DND-41 (cell line): ENCODE results near the gene GNG13.

Experiments used
- ATAC-seq: fragments of 200-7000 bp; cut with Tn5 transposase; 3 replicates; pipeline ENCODE4 v1.9.1; 2021; ENCODE audit warnings: low read depth; ENCODE audit not compliant: insufficient read depth
- DNase-seq: peaks from one replicate; pipeline ENCODE4 v3.0.0-alpha.2; 2020
- H2AFZ ChIP-seq: 2 replicates; pipeline ENCODE4 v1.6.0; 2012; ENCODE audit warnings: low read depth, low read length
- H3K27ac ChIP-seq: 2 replicates; pipeline ENCODE4 v1.5.1; 2012; ENCODE audit warnings: low read length, inconsistent platforms
- H3K27me3 ChIP-seq: fragments of 200-600 bp; sonication (generic); 2 replicates; pipeline ENCODE4 v1.6.0; 2012; ENCODE audit warnings: low read length, mild to moderate bottlenecking, inconsistent platforms; ENCODE audit not compliant: insufficient read depth, poor library complexity
- H3K36me3 ChIP-seq: 2 replicates; pipeline ENCODE4 v1.5.1; 2012; ENCODE audit warnings: low read length, inconsistent platforms; ENCODE audit not compliant: insufficient read depth
- H3K4me1 ChIP-seq: 2 replicates; pipeline ENCODE4 v1.5.1; 2012; ENCODE audit warnings: mild to moderate bottlenecking, low read length; ENCODE audit not compliant: insufficient read depth
- H3K4me2 ChIP-seq: 2 replicates; pipeline ENCODE4 v1.6.0; 2012; ENCODE audit warnings: mild to moderate bottlenecking, moderate library complexity, low read length, inconsistent platforms; ENCODE audit not compliant: insufficient read depth
- H3K4me3 ChIP-seq, 2 experiments: fragments of 200-600 bp in 1 of 2; shearing (Covaris generic) in 1 of 2; 2 replicates each; pipeline ENCODE4 v1.5.1; 2012 to 2016; ENCODE audit warnings: inconsistent platforms in 2 of 2, low read length in 2 of 2, mild to moderate bottlenecking in 2 of 2, low read depth in 1 of 2, moderate library complexity in 1 of 2
- H3K79me2 ChIP-seq: 2 replicates; pipeline ENCODE4 v1.6.0; 2012; ENCODE audit warnings: low read length, inconsistent platforms; ENCODE audit not compliant: insufficient read depth
- H3K9ac ChIP-seq: 2 replicates; pipeline ENCODE4 v1.6.0; 2012; ENCODE audit warnings: low read depth, mild to moderate bottlenecking, inconsistent platforms, low read length, moderate library complexity
- H3K9me3 ChIP-seq: 2 replicates; pipeline ENCODE4 v1.5.1; 2012; ENCODE audit warnings: low read length, moderate library complexity, mild to moderate bottlenecking, inconsistent platforms; ENCODE audit not compliant: insufficient read depth, severe bottlenecking
- H4K20me1 ChIP-seq: 2 replicates; pipeline ENCODE4 v1.6.0; 2012; ENCODE audit warnings: low read length; ENCODE audit not compliant: insufficient read depth
- EZH2 ChIP-seq: IDR thresholded peaks from 3 replicates; pipeline ENCODE4 v1.6.1; 2012; ENCODE audit warnings: borderline replicate concordance, low read depth, mild to moderate bottlenecking, moderate library complexity, low read length, inconsistent platforms; ENCODE audit not compliant: severe bottlenecking
- TF ChIP-seq, protein P1 (sequence below): IDR thresholded peaks from 2 replicates; pipeline ENCODE4 v1.5.1; 2012; ENCODE audit warnings: borderline replicate concordance, low read length, moderate library complexity, mild to moderate bottlenecking; ENCODE audit not compliant: poor library complexity, severe bottlenecking; ENCODE audit errors: extremely low read depth

Gene GNG13

DNA sequence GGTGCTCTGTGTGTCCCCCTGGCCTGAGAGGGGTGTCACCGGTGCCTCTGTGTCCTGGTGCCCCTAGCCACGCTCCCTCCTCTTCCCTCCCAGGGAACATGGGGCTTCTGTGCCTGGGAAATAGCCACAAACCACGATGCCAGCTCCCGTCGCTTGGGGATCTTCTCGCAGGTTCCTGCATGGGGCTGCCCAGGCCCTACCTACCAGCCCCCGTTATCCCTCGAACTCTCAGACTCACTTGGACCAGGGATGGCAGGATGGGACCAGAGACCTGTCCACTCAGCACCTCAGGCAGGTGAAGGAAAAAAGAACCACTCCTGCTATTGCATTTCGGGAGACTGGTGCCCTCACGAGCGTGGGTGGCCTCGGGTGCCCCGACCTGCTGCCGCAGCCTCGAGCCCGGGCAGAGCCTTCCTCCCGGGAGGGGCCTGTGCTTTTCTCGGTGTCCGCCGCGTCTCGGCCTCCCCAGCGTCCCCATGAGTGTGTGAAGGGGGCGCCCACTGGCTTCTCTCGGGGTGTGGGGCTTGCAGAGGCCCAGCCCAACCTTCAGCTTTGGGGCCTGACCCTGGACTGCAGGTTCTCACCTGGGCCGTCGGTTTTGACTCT, 41.0 kb upstream of the GNG13 start:
- Histone ChIP-seq H3K36me3 (no peaks in the 10 kb centered on the region), H3K4me1 (no peaks in the 10 kb centered on the region), H3K79me2 (no peaks in the 10 kb centered on the region), H3K27ac (no peak overlapping the region), H3K9me3 (peaks cover 4% of the 10 kb centered on the region), H3K4me2 (no peak overlapping the region), H3K27me3 (no peaks in the 10 kb centered on the region), H2AFZ (no peak overlapping the region), H3K9ac (no peak overlapping the region), H4K20me1 (no peaks in the 10 kb centered on the region), H3K4me3 (no peak overlapping the region)
- DNase-seq (no peak), ATAC-seq (no peak)
- TF ChIP-seq, protein P1, sequence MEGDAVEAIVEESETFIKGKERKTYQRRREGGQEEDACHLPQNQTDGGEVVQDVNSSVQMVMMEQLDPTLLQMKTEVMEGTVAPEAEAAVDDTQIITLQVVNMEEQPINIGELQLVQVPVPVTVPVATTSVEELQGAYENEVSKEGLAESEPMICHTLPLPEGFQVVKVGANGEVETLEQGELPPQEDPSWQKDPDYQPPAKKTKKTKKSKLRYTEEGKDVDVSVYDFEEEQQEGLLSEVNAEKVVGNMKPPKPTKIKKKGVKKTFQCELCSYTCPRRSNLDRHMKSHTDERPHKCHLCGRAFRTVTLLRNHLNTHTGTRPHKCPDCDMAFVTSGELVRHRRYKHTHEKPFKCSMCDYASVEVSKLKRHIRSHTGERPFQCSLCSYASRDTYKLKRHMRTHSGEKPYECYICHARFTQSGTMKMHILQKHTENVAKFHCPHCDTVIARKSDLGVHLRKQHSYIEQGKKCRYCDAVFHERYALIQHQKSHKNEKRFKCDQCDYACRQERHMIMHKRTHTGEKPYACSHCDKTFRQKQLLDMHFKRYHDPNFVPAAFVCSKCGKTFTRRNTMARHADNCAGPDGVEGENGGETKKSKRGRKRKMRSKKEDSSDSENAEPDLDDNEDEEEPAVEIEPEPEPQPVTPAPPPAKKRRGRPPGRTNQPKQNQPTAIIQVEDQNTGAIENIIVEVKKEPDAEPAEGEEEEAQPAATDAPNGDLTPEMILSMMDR = no peak
- no peak for TF ChIP-seq EZH2

DNA sequence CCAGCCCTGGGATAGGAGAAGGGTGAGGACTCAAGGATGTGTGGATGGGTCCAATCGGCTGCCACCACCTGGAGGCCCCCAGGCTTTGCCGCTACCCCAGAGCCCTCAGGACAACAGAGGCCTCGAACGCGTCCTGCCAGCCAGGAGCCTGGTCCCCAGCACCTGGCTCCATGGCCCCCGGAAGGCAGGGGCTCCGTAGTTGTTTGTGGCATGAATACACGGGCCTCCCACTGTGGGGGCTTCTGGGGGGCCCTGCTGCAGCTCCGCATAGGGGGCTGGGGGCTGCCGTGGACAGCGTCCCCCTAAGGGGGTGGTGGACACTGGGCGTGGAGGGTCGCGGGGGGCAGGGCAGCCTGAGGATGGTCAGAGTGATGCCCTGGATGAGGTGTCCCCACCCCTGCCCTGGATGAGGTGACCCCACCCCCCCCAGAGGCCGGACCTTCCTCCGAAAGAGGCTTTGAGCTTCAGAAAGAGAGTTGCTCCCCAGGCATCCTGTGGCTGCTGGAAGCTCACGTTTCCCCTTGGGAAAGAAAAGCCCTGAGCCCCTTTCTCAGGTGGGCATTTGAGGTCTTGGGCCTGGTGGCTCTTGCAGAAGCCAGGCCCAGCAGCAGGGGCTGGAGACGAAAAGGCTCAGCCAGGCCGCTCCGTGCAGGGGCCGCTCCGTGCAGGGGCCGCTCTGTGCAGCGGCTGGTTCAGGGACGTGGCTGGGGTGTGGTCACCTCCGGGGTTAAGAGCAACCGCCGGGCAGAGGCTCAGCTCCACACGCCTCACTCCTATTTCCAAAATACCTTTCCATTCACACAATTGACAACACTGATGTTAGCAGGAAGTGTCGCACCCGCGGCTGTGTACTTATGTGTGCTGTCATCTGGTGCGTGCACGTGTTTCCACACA, 40.3 kb upstream of the GNG13 start:
- ATAC-seq (no peak), DNase-seq (no peak)
- no peaks in the 10 kb centered on the region for H4K20me1 ChIP-seq
- no peak overlapping the region for H2AFZ ChIP-seq
- no peaks in the 10 kb centered on the region for H3K79me2 ChIP-seq
- H3K9ac ChIP-seq = no peak overlapping the region
- H3K27ac ChIP-seq = no peak overlapping the region
- H3K9me3 ChIP-seq = peaks cover 11% of the 10 kb centered on the region
- H3K4me3 ChIP-seq = no peak overlapping the region
- no peaks in the 10 kb centered on the region for H3K36me3 ChIP-seq
- no peaks in the 10 kb centered on the region for H3K27me3 ChIP-seq
- no peaks in the 10 kb centered on the region for H3K4me1 ChIP-seq
- no peak overlapping the region for H3K4me2 ChIP-seq
- TF ChIP-seq, protein P1 = no peak
- TF ChIP-seq EZH2 = no peak

DNA sequence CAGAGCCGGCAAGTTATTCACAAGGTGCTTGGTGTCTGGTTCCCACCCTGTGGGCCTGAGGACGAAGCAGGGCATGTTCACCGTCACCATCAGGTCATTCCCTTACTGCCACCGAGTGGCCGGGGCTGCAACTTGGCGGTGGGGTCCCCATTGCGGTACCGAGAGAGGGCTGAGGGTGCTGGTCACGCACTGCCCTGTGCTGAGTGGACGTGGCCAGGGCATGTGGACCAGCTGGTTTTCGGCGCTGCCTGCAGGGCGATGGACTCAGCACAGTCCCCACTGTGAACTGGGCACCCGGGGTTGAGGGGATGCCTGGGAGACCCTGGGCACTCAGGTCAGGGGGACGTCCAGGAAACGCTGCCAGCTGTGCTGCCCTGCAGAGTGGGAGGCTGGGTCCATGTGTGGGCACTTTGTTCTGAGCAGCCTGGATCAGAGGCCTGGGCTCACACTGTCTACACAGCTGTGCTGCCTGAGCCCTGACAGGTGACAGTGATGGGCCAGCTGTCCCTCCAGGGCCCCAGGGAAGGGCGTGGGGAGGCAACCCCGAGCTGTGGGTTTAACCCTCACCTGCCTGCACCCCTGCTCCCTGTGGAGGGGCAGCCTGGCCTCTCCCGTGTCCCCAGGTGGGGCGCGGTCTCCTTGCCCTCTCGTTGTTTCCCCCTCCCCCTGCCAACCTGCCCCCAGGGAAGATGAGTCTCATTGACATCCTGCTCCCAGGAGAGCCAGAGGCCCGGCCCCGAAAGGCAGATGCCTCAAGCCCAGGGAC, 39.3 kb upstream of the GNG13 start:
- DNase-seq (no peak), ATAC-seq (no peak)
- H3K9me3 ChIP-seq = peaks cover 14% of the 10 kb centered on the region
- no peak overlapping the region for H2AFZ ChIP-seq
- H3K9ac ChIP-seq = no peak overlapping the region
- no peaks in the 10 kb centered on the region for H3K36me3 ChIP-seq
- H4K20me1 ChIP-seq = no peaks in the 10 kb centered on the region
- H3K4me2 ChIP-seq = no peak overlapping the region
- no peak overlapping the region for H3K4me3 ChIP-seq
- H3K27ac ChIP-seq = no peak overlapping the region
- H3K27me3 ChIP-seq = no peaks in the 10 kb centered on the region
- H3K79me2 ChIP-seq = no peaks in the 10 kb centered on the region
- TF ChIP-seq EZH2 = no peak
- TF ChIP-seq, protein P1 = no peak
- H3K4me1 ChIP-seq = no peaks in the 10 kb centered on the region
